ENCODE results near the gene SPATA31D3.

Gene SPATA31D3

DNA sequence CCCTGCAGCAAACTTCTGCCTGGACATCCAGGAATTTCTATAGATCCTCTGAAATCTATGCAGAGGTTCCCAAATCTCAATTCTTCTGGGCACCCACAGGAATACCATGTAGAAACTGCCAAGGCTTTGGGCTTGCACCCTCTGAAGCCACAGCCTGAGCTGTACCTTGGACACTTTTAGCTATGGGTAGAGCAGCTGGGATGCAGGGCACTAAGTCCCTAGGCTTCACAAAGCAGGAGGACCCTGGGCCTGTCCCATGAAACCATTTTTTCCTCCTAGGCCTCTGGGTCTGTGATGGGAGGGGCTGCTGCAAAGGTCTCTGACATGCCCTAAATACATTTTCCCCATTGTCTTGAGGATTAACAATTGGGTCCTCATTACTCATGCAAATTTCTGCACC is 12.3 kb downstream of the SPATA31D3 start:
- POLR2A ChIA-PET: no interaction called here
- DNase-seq (ENCODE audit: extremely low spot score): no peak
- TF ChIP-seq, protein P1, sequence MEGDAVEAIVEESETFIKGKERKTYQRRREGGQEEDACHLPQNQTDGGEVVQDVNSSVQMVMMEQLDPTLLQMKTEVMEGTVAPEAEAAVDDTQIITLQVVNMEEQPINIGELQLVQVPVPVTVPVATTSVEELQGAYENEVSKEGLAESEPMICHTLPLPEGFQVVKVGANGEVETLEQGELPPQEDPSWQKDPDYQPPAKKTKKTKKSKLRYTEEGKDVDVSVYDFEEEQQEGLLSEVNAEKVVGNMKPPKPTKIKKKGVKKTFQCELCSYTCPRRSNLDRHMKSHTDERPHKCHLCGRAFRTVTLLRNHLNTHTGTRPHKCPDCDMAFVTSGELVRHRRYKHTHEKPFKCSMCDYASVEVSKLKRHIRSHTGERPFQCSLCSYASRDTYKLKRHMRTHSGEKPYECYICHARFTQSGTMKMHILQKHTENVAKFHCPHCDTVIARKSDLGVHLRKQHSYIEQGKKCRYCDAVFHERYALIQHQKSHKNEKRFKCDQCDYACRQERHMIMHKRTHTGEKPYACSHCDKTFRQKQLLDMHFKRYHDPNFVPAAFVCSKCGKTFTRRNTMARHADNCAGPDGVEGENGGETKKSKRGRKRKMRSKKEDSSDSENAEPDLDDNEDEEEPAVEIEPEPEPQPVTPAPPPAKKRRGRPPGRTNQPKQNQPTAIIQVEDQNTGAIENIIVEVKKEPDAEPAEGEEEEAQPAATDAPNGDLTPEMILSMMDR (IDR thresholded peaks at IDR 0.05; ENCODE audit: control extremely low read depth, extremely low read depth, low read depth, missing control alignments): no peak
- CTCF ChIA-PET: no interaction called here

DNA sequence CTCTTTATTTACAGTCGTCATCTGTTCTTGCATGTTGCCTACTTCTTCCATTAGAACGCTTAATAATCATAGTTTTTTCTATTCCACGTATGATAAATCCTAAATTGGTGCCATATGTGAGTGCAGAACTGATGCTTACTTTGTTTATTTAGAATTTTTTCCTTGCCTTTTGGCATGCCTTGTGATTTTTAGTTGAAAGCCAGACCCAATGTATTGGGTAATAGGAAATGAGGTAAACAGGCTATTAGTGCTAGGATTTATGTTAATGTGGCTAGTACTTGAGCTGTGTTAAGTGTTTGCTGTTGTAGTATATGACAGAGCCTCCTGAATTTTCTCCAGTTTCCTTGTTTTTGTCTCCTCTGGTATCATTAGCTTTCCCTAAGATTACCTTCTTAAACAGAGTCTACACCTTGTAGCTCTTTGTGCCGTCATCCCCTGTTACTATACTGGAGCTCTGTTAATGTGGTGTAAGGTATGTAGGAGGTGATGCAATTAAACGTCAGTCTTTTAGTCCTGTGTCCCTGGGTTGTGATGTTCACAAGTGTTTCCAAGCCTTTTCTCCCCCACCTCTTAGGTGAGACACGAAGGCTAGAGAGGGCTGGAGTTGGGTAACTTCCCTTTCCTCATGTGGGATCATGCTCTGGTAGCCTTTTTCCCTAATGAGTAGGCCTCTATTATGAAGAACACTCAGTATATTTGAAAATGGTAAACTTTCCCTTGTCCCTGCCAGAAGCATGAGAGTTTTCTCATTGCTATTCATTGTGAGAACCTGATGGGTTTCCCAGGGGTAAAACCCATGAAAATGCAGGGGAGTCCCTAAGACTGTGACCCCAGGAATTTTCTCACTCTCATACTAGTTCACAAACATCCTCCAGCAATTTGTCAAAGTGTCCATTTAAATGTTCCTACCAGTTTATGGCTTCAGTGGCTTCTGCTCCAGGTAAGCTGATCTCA is 21.2 kb downstream of the SPATA31D3 start:
- CTCF ChIA-PET: no interaction called here
- DNase-seq (ENCODE audit: extremely low spot score): no peak
- TF ChIP-seq, protein P1 (IDR thresholded peaks at IDR 0.05; ENCODE audit: control extremely low read depth, extremely low read depth, low read depth, missing control alignments): no peak
- POLR2A ChIA-PET: no interaction called here

DNA sequence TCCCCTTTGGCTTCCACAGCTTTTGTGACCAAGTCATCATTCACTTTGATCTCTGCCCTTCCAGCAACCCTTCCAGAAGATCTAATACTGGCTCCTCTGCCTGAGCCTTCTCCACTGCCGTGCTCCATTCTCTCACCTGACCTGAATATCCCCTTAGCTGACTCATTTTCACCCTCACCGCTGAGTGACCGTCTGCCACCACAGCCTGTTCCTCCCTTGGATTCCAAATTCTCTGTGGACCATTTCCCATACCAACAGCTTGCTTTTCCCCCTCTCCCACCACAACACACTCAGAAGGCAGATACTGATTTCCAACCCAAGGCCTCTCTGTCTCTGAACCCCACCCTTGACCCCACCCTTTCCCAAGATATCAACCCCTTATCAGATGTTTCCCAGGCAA is 24.7 kb downstream of the SPATA31D3 start:
- TF ChIP-seq, protein P1 (IDR thresholded peaks at IDR 0.05; ENCODE audit: control extremely low read depth, extremely low read depth, low read depth, missing control alignments): no peak
- no peak for DNase-seq (ENCODE audit: extremely low spot score)
- ChIA-PET POLR2A (no interaction called here), CTCF (interaction anchor here (1.3 kb wide), 1 partner anchor 12 kb away, joined by 3 read pairs; no protein-coding TSS in a partner anchor)

DNA sequence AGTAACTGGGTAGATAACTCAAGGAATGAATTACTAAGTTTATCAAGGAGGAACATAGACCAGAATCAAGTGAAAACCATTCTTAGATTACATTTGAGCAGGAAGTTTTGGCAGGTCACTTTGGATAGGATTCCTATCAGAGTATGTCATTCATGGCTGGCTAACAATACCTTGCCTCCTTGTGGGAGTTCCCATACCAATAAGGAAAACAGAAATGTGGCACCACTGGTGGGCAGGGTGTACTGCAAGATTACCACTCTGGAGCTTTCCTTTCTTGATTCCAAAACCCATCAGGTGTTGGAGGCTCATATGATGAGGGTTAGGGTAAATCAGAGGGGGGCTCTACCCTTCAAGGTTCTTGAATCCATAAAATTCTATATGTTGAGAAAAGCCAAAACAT is 26.7 kb downstream of the SPATA31D3 start:
- ChIA-PET POLR2A (no interaction called here), CTCF (interaction anchor here (1.1 kb wide), 1 partner anchor 10 kb away, joined by 3 read pairs; no protein-coding TSS in a partner anchor)
- DNase-seq (ENCODE audit: extremely low spot score): no peak
- TF ChIP-seq, protein P1 (IDR thresholded peaks at IDR 0.05; ENCODE audit: control extremely low read depth, extremely low read depth, low read depth, missing control alignments): no peak

DNA sequence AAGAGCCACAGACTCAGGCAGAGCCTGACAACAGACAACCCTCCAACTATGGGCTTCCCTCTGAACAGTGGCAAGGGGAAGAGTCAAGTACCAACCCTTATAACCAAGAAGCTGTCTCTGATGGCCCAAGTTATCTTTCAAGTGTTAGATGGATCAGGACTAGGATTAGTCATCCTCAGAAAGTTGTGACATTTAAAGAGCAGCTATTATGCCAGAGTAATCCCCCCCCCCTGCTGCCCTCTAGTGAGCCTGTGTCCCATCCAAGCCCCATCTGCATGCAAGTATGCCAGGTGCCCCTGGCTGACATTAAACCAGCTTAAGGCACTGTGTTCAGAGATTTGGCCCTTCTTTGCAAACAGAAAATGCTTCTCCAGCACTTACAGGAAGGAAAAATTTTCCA is 28.4 kb downstream of the SPATA31D3 start:
- TF ChIP-seq, protein P1 (IDR thresholded peaks at IDR 0.05; ENCODE audit: control extremely low read depth, extremely low read depth, low read depth, missing control alignments): no peak
- ChIA-PET CTCF (interaction anchor here (1.3 kb wide), 1 partner anchor 15 kb away, joined by 3 read pairs; no protein-coding TSS in a partner anchor), POLR2A (no interaction called here)
- DNase-seq (ENCODE audit: extremely low spot score): no peak

DNA sequence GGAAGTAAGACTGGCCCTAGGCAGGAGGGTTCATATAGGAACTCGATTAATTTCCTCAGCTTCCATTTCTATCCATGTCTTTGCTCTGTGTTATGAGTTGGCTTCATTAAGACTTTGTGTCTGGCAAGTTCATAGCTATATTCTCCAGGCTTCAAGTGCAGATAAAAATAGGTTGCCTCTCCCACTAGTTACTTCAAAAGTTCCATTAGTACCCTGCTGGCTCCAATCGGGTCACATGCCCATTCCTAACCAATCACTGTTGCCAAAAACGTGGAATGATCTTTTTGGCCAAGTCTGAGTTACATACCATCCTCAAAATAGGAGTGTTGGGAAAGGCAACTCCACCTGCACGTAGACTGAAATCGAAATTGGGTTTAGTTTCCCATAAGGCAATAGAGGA is 31.5 kb downstream of the SPATA31D3 start:
- TF ChIP-seq, protein P1 (IDR thresholded peaks at IDR 0.05; ENCODE audit: control extremely low read depth, extremely low read depth, low read depth, missing control alignments): no peak
- POLR2A ChIA-PET: no interaction called here
- DNase-seq (ENCODE audit: extremely low spot score): no peak
- CTCF ChIA-PET: interaction anchor here (1.5 kb wide), 2 partner anchors 14 to 21 kb away, joined by 3 read pairs; no protein-coding TSS in a partner anchor
